Psoas muscle (tissue), 8 donors: ENCODE results near the gene ADGB. TPM values are rescaled to one million over a fixed set of nuclear protein-coding genes. Genes with fewer than 3 reads are reported as not detected.
A peak's percentile ranks its signal among the peaks of the same experiment; 100 is the strongest.
"Not testable (repeated sequence)": the region's sequence is repeated elsewhere in the genome, so short reads cannot be mapped to it uniquely, and the experiment has no call there.

Experiments used
- ATAC-seq, 4 donors: fragments of 200-7000 bp; cut with Tn5 transposase; one replicate each; pipeline ENCODE4 v1.9.1; 2020; ENCODE audit warnings: moderate library complexity in 3 of 4, mild to moderate bottlenecking in 2 of 4
- DNase-seq, 2 donors: peaks; one replicate each; pipeline ENCODE4 v3.0.0-alpha.2; 2020
- H3K27ac ChIP-seq: fragments of 200-600 bp; one replicate; pipeline ENCODE4 v1.8.0; 2022
- H3K27me3 ChIP-seq, 3 donors: fragments of 200-600 bp in 1 of 3; one replicate each; pipeline versions ENCODE4 v1.6.1 to v1.8.0; 2013 to 2022; ENCODE audit warnings: low read length in 2 of 3, mild to moderate bottlenecking in 2 of 3, moderate library complexity in 1 of 3; ENCODE audit not compliant: insufficient read depth in 3 of 3
- H3K36me3 ChIP-seq, 2 donors: fragments of 200-600 bp in 1 of 2; one replicate each; pipeline versions ENCODE4 v1.6.1 to v1.8.0; 2013 to 2022; ENCODE audit warnings: low read depth in 1 of 2, mild to moderate bottlenecking in 1 of 2, moderate library complexity in 1 of 2; ENCODE audit not compliant: insufficient read depth in 1 of 2
- H3K4me1 ChIP-seq: fragments of 200-600 bp; one replicate; pipeline ENCODE4 v1.8.0; 2022
- H3K4me3 ChIP-seq: fragments of 200-600 bp; one replicate; pipeline ENCODE4 v1.8.0; 2022; ENCODE audit warnings: mild to moderate bottlenecking
- H3K9me3 ChIP-seq: fragments of 200-600 bp; one replicate; pipeline ENCODE4 v1.8.0; 2022
- CTCF ChIP-seq: fragments of 200-600 bp; IDR thresholded peaks from one replicate; pipeline ENCODE4 v1.8.0; 2022; ENCODE audit warnings: antibody characterized with exemption
- WGBS, 3 donors: extraction: QIAGEN DNeasy Blood & Tissue Kit; methylation state at CpG; one replicate each; pipeline versions ENCODE4 v1.1.6 to v1.1.7; 2013; 5-methylcytosine and 5-hydroxymethylcytosine counted together
- intact Hi-C, 2 donors: fragments of 100-400 bp; cut with DNase I; formaldehyde crosslinking; loops; one replicate each; pipeline versions ENCODE4 v1.11.0 to v1.14.2; 2022
- polyA plus RNA-seq, 3 donors: library from polyadenylated mRNA; stranded (reverse); fragments of 200-250 nt; gene quantifications; one replicate each; pipeline ENCODE4 v1.2.3, GENCODE V29; 2013
- total RNA-seq, 4 donors: library from RNA; stranded (reverse); fragmentation: NEBNext Ultra II Directional in 2 of 4; extraction: Animal tissue kit (Norgen Biotek cat#: 25700) in 2 of 4; gene quantifications; one replicate each; pipeline versions ENCODE4 v1.2.1 to v1.2.4, GENCODE V29; 2021 to 2023
- donor health status: healthy with polysubstance abuse.
- donor health status: DM: no; HTN: no; CAD: no; lungs with moderate emphysema.
- donor health status: Bipolar disorder and iron deficiency.
- donor health status: healthy.
- donor health status: DM: yes; HTN: yes; CAD: no.
- donor health status: DM: no; HTN: no; CAD: no.
- donor health status: DM: no; HTN: no; CAD: no.
- donor health status: DM: yes; HTN: yes; CAD: no.

The ADGB gene
- total and polyA plus RNA-seq, 7 donors, result not detected

GRCh38 chr6:146787876-146788508, 189.2 kb downstream of the ADGB start:
- Histone ChIP-seq H3K4me3 (no peak overlapping the region), H3K27ac (no peak overlapping the region), H3K27me3 (no peaks in the 10 kb centered on the region), H3K36me3 (no peaks in the 10 kb centered on the region), H3K4me1 (peaks cover 3% of the 10 kb centered on the region), H3K9me3 (peaks cover 3% of the 10 kb centered on the region)
- ATAC-seq (no peak), DNase-seq (no peak)
- 35 to 38% (median 38%) methylated on average over 5 of the region's 5 CpGs for WGBS, 3 donors
- TF ChIP-seq CTCF, result no peak
- intact Hi-C loops, result no loop called here

GRCh38 chr6:146790561-146791091, 191.9 kb downstream of the ADGB start:
- Histone ChIP-seq H3K27ac (no peak overlapping the region), H3K4me1 (no peaks in the 10 kb centered on the region), H3K4me3 (no peak overlapping the region), H3K9me3 (peaks cover 3% of the 10 kb centered on the region), H3K36me3 (no peaks in the 10 kb centered on the region), H3K27me3 (no peaks in the 10 kb centered on the region)
- TF ChIP-seq CTCF, result no peak
- 92 to 96% (median 94%) methylated on average over 4 of the region's 4 CpGs for WGBS, 3 donors
- intact Hi-C loops, result no loop called here
- ATAC-seq (no peak), DNase-seq (no peak)

- DNase-seq (no peak), ATAC-seq (no peak)
- TF ChIP-seq CTCF, result no peak
- 72 to 75% (median 73%) methylated on average over 4 of the region's 4 CpGs for WGBS, 3 donors
- no peak overlapping the region for H3K27ac ChIP-seq
- no peaks in the 10 kb centered on the region for H3K4me1 ChIP-seq
- peaks cover 3% of the 10 kb centered on the region for H3K9me3 ChIP-seq
- H3K36me3 ChIP-seq, result no peaks in the 10 kb centered on the region
- intact Hi-C loops, result no loop called here
- H3K4me3 ChIP-seq, result no peak overlapping the region
- no peaks in the 10 kb centered on the region for H3K27me3 ChIP-seq
Observed at GRCh38 chr6:146791930-146792329, 193.2 kb downstream of the ADGB start.

GRCh38 chr6:146793218-146793617, 194.4 kb downstream of the ADGB start:
- 33 to 84% (median 62%) methylated on average over 2 of the region's 2 CpGs for WGBS, 3 donors
- intact Hi-C loops, H3K4me1 ChIP-seq, ATAC-seq, H3K27ac ChIP-seq, H3K9me3 ChIP-seq, H3K36me3 ChIP-seq, H3K27me3 ChIP-seq, H3K4me3 ChIP-seq, DNase-seq: not testable (repeated sequence)

GRCh38 chr6:146795479-146796133, 196.8 kb downstream of the ADGB start:
- DNase-seq (no peak), ATAC-seq (no peak)
- no peak for TF ChIP-seq CTCF
- Histone ChIP-seq H3K9me3 (peaks cover 3% of the 10 kb centered on the region), H3K4me3 (no peak overlapping the region), H3K27me3 (no peaks in the 10 kb centered on the region), H3K36me3 (no peaks in the 10 kb centered on the region), H3K27ac (no peak overlapping the region), H3K4me1 (no peaks in the 10 kb centered on the region)
- intact Hi-C loops, result no loop called here
- 84 to 87% (median 86%) methylated on average over 1 of the region's 1 CpG for WGBS, 3 donors

- intact Hi-C loops, result not testable (repeated sequence)
Observed at GRCh38 chr6:146803167-146803566, 204.4 kb downstream of the ADGB start.

More at GRCh38 chr6:146803167-146803566, 204.4 kb downstream of the ADGB start:
- 62 to 79% (median 65%) methylated on average over 3 of the region's 3 CpGs for WGBS, 3 donors
- not testable (repeated sequence) for H3K27ac ChIP-seq, H3K27me3 ChIP-seq, DNase-seq, ATAC-seq, H3K36me3 ChIP-seq, H3K9me3 ChIP-seq, H3K4me1 ChIP-seq
- H3K4me3 ChIP-seq, result peak overlapping the region; percentile 30
